Activated CD4-positive, CD25-positive, alpha-beta regulatory T cell treated with anti-CD3 and anti-CD28 coated beads, Interleukin-2, amount 50 U/mL, for 16 hours (primary cell): ENCODE measurements around the gene GAB4.

Source experiments
- DNase-seq: peaks from one replicate; pipeline ENCODE4 v3.0.0-alpha.2; 2020; ENCODE audit warnings: low read depth, low spot score

Gene GAB4

GRCh38 chr22:16987822-16988221 is 20.2 kb downstream of the GAB4 start:
- DNase-seq: no peak

- no peak for DNase-seq
Measured at GRCh38 chr22:16975155-16975885, 32.7 kb downstream of the GAB4 start.

- no peak for DNase-seq
Measured at GRCh38 chr22:16974298-16975084, 33.5 kb downstream of the GAB4 start.

DNA sequence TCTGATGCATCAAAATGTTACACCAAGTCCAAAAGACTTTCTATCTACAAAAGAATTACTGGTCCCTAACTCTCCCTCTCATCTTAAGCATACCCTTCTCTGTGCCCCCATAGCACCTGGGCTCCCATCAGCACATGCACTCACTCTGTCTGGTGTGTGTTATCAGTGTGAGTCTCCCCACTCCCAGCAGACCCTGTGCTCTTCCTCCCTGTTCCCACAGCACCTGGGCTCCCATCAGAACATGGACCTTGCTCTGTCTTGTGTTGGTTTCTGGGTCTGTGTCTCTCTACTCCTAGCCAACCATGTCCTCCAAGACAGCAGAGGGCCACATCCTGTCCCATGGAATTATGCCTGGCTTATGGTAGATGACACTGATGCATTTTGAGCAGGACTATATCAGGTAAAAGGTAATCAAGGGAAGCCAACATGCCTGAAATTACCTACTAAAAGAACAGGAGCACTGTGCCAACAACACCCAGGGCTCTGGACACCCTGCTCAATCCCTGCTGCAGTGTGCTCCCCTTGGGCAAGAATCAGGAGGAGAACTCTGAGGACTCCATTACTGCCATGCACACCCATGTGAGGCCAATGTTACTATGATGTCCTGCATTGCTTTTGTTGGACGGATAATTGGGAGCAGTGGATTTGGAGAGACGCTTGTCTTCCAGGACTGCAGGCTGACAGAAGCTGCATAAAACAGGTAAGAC is 34.3 kb downstream of the GAB4 start:
- no peak for DNase-seq

DNA sequence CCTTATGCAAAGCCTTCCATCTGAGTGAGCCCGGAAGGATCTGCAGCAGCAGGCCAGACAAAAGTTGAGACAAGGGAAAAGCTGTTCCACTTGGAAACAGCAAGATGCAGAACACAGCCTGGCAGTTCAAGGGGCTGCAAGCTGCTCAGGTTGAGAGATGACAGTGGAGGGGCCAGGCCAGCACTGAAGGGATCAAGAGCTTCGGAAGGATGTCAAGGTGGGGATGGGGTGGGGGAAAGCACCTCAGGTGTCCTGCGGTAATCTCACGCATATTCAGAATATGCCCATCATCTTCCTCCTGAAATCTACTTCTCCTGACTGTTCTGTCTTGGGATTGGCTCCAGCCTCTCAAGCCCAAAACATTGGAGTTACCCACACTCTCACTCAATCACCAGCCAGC is 35.7 kb downstream of the GAB4 start:
- no peak for DNase-seq

DNA sequence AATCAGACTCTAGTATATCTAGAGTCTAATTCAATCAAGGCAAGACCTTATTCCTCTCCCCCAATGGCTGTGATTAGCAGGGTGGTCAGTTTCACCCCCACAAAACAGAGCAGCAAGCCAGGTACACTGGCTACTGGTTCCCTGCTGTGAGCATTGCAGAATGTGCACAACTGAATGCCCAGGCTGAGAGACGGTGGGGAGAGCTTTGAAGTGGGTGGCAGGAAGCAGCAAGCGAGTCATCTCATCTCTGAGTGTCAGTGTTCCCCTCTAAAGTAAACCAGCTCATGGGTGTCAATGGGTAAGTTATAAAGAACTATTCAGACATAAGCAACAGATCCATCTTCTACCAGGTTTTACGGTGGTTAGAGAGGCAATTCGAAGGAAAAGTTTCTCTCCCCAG is 37.6 kb downstream of the GAB4 start:
- DNase-seq: no peak

DNA sequence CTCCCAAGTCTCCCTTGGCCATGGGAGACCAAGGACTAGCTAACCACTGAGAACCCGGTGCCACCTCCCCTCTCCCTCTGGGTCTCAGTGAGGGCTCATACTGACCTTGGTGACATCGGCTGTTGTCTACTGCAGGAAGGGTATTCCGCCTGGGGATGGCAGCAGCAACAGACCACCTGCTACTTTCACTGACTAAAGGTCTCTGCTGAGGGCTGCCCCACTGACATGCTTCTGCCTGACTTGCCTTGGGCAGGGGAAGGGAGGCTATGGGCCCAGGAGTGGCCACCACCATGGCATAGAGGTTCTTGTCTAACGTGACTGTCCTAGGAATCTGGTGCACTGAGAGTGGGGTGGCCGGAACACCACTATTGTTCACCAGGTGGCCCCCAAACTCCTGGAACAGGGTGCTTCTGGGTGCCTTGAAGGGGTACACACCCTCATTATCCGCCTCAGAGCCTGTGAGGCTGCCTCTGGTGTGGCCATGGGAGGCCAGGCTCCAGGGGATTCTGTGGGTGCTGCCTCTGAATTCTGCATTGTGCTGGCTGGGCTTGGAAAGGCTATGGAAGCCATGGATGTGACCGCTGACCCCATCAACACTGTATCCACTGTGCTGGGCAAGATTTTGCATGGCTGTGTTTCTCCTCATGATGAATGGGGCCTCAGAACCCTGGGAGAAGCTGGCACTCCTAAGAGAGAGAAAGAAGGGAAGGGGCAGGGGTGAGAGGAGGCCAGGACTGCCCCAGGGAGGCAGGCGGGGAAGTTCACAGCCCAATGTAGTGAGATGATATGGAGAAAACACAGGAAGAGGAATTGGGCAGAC is 38.3 kb downstream of the GAB4 start:
- DNase-seq: no peak

DNA sequence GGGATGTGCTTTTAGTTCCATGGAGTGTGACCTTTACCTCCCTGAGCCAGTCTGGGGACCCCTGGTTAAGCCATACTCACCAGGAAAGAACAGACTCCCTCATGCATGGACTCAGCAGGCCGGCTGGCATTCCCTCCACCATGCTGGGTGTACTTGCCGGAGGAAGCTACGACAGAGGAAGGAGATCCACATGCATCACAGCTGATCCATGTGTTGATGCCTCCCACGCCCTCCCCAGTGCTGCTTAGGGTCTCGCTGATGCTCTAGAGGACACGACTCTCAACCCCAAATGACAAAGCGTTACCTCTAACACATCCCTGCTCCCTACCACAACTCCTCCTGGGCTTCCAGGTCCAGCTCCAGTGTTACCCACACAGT is 39.8 kb downstream of the GAB4 start:
- no peak for DNase-seq

DNA sequence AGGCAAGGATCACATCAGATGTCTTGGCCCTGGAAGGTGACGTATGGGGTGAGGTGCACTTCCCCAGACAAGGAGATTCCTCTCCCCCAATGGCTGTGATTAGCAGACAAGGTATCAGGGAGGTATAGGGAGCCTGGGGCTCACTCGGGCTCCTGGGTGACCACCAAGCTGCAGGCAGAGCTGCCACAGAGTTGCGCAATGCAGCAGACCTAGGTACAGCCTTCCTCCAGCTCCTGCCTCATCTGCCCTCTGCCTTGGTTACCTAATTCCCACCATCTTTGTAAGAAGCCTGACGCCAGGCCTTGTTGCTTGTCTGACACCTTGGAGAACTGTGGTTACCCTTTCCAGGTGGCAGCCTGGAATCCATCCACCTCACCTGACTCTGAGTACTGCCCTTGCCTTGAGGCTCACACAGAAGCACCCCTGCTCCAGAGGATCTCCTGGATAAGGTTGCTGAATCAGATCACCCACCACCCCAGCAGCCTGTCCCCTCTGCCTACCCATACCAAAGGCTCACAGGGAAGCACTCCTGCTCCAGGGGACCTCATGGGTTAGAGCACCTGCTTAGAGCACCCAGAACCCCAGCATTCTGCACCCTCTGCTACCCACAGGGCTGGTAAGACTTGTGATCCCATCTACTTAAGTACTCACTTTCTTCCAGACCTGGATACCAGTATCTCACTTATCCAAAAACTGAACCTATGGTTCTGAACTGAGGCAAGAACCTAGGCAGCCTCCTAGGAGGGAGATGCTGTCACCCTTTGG is 40.4 kb downstream of the GAB4 start:
- DNase-seq: no peak

GRCh38 chr22:16966251-16966650 is 41.8 kb downstream of the GAB4 start:
- no peak for DNase-seq

- no peak for DNase-seq
Measured at GRCh38 chr22:16965560-16965959, 42.5 kb downstream of the GAB4 start.

DNA sequence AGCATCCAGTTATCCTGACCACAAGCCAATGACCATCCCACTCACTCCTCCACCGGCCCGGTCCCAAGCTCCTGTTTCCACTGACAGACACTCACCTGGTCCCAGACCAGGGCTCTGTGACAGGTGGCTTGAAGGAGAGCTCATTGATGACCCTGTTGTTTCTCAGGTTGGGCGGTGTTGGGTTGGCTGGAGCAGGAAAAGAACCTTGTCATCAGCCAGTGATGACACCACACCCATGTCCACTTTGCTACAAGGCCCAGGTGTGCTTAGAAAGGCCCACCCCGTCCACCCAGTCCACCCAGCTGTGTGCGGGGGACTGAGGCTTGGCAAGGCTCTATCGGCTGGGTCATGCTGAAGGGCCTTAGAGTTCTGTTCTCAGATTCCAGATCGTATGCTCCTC is 42.9 kb downstream of the GAB4 start:
- DNase-seq: no peak

DNA sequence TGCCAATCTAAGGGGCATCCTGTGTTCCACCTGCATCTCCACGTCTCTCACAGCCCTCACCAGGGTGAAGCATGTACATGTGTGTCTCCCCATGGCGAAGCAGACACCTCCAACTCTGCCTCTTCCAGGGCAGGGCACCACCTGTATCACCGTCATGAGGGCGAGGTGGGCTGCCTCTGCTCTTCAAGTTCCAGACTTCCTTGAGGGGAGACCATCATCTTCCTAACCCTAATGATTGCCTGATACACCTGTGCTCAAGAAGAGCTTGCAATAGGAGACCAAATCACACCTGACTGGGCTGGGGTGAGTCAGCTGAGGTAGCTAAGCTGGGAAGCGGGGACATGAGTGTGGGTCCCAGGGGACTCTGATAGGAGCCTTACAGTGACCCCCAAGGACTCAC is 43.7 kb downstream of the GAB4 start:
- no peak for DNase-seq

DNA sequence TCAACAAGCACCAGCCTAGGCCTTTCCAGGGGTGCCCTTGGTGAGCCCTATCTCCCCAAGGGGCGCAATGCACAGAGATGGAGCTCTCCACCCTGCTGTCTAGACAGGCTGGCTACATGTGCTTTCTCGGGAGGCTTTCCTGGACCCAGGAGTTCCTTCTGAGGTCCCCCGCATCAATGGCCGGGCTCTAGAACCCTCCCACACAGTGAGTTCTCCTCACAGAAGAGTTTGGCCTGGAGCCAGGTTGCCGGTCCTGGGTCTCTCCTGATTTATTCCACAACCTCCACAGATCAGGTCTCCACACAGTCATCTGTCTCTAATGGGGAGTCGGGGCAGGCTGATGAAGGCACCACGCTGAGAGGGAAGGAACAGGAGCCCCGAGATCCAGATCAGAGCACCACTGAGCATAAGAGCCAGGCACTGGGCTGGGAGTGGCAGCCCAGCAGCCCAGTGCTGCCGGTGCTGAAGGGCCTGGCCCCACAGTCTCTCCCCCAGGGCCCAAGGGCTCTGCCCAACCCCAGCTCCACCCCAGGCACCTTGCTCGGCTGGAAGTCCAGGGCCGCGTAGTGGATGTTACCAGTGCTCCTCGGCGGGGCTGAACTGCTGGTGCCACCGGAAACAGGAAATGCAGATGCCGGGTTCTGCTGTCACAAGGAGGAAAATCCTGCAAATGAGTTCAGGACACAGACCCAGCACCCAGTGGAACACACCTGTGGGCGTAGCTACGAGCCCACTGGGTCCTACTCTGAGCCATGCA is 44.7 kb downstream of the GAB4 start:
- DNase-seq: no peak

DNA sequence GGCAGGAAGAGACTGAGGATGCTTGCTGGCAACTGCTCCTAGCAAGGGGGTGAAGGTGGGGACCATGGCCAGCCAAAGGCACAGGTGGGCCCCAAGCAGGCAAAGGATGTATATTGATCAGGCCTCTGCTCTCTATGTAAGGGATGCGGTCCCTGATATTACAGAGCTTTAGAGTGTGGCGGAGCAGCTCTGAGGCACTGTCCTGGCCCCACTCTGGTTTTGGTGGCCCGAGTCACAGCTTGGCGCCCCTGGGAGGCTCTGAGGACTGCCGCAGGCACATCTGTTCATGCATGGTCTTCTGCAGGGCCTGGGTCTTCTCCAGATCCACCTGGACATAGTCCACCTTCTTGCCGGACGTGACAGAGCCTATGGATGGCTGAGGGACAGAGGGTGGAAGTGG is 45.5 kb downstream of the GAB4 start:
- DNase-seq: no peak

- DNase-seq: no peak
Measured at GRCh38 chr22:16961477-16962186, 46.4 kb downstream of the GAB4 start.

- DNase-seq: no peak
Measured at GRCh38 chr22:16960884-16961249, 47.2 kb downstream of the GAB4 start.

- no peak for DNase-seq
Measured at GRCh38 chr22:16960220-16960883, 47.7 kb downstream of the GAB4 start.

- no peak for DNase-seq
Measured at GRCh38 chr22:16959345-16959930, 48.6 kb downstream of the GAB4 start.
